ENCODE measurements around the gene APOBEC3A.
"Not testable (repeated sequence)": the region's sequence is repeated elsewhere in the genome, so short reads cannot be mapped to it uniquely, and the experiment has no call there.

The APOBEC3A gene

DNA sequence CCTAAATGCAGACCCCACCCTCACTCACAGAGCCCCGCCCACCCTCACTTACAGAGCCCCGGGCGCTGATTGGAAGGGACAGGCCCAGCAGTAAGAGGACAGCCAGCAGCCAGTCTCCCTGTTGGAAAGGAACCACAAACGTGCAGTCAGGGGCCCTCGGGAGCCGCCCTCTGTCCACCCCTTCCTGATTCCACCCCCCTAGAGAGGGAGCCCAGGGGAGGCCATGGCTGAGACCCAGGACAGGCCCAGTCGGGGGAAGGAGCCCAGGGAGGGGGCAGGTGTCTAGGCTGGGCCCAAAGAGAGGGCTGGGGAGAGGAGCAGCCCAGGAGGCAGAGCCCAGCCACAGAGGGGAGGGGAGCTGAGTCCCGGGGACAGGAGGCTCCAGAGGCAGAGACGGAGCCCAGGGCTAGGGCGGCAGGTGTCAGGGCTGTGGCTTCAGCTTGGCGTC lies 5.9 kb downstream of the APOBEC3A start:
- DNase-seq: not testable (repeated sequence)

DNA sequence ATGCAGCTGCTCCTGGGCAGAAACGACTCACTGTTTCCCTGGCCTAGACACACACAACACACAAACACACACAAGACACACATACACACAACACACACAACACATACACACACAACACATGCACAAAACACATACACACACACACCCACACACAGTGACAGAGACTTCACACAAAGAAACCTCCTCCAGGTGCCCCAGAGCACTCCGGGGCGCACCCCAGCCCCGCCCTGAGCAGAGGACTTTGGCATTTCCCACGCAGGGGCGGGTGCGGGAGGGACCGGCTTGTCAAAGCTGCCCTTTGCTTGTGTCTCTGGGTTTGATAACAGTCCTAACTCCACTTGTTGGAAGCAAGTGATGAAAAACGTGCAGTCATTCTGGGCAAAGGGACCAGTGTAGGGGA lies 6.5 kb downstream of the APOBEC3A start:
- DNase-seq: no peak

DNA sequence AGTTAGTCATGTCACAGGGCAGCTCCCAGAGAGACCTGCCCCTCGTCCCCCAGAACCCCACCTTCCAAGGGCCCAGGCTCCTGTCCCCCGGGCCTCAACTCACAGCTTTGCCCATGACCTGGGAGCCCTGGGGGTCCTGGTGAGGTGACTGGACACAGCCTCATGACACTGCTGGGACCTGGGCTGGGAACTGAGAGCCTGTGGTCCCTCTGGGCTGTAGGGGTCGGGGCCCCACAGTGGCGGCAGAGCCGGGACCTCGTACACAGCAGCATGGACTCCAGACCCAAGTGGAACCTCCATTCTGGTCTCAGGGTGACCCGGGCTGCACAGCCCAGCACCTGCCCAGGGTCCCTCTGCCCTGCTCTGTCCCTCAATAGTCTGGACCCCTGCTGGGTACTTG lies 6.9 kb downstream of the APOBEC3A start:
- DNase-seq: no peak

DNA sequence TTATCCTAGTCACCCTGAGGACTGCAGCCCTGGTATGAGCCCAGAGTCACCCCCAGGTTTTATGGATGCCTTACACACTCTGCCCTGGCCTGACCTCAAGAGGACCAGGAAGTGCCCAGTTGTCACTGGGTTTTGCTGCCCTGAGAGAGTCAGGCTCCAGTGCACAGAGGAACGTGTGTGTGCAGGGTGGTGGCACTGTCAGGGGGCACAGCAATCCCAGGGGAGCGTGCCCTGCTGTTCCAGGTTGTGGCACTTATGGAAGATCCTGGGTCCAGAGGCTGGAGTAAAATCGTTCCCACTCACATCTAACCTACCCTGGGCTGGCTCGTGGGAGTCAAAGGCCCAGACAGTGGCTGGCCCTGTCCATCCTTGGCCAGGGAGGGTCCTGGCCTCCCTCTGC lies 7.6 kb downstream of the APOBEC3A start:
- no peak for DNase-seq

DNA sequence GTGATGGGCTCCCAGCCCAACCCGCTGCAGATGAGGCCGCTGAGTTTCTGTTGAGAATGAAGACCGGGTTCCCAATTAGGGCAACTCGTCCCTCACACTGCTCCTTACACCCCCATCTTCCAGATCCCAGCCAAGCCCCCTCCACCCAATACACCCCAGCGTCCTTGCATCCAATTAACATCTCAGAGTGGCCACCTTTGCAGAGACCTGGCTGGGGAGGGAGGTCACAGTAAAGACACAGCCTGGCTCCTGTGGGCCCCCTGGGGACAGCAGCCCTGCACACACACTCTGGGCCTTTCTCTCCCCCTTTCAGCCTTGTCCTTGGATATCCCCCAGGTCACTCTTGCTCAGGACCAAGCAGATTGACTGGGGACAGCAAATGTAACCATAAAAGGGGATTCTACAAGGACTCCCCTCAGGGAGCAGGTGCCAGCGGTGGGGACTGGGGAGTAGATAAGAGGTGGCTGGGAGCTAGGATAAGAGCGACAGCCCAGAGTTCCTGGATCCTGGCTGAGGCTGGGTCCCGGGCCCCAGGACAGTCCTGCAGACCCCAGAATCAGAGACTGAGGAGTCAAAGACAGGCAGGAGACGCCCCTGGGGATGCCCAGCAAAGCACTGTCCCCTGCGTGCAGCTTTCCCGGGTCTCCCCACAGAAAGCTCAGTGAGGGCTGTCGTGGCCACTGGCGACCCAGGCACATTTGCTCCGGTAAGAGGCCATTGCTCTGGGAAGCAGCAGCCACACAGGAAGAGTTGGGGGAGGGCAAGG lies 8.4 kb downstream of the APOBEC3A start:
- no peak for DNase-seq

DNA sequence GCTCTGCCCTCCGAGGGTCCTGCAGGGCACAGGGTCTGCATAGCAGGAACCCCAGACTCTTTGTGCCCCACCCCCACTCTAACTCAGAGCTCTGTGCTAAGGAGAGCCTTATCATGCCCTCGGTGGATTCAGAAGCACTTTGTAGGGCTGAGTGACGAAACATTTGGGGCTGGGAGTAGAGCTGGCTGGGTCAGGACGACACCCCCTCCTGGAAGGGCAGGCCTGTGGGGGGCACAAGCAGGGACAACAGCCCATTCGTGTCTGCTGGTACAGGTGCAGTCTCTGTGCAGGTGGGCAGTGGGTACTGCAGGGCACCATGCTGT lies 8.9 kb downstream of the APOBEC3A start:
- no peak for DNase-seq

DNA sequence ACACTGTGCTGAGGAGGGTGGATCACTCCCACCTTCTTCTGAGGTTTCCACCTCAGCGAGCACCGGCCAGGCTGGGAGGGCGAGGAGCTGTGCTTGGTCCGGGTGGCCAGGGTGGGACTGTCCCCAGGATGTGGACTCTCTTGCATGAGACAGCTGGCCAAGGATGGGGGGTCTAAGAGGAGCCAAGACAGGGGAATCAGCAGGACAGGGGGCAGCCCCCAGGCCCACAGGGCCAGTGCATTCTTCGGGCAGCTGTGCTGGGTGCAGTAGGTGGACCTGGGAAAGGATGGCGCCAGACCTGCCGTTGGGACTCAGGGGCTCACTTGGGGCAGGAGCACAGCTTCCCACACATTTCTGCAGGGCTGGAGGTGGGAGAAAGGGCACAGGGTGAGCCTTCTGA lies 9.5 kb downstream of the APOBEC3A start:
- DNase-seq: no peak

DNA sequence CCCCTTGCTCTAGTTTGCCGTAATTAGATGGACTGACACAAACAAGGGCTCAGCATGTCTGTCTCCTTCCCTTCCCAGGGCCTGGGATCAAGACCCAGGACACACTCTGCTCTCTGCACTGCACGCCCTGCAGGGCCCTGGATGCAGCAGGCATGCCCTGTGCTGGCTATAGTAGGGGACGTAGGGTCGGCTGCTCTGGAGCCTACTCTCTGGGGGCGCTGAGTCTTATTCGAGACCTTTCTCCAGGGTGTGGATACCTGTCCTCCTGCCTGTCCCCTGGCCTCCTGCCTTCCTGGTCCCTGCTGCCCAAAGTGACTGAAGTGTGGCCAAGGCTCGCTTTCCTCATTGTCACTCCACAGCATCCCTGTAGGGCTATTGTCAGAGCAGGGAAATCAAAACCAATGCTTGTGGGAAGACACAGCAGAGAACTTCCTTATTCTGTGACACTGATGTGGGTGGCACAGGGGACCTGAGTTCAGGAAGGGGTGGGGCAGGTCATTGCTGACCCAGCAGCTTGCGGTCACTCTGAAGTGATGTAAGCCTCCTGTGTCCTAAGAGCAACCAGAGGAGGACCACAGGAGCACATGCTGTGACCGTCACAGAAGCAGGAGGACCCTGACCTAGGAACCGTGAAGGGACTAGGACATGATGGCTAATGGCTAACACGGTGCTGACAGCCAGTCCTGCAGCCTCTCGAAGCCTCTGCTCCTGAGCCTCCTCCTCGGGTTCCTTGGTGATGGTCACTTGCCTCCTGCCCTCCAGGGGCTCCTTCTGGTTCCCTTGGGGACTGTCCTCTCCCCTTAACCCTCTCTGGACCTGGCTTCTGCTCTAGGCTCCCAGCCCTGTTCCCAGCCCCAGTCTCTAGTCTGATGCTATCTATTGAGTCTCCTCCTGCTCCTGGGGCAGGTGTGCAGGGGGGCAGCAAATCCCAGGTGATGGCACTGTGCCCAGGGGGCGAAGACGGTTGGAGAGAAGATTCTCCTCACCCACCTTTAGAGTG lies 10.3 kb downstream of the APOBEC3A start:
- DNase-seq: no peak

DNA sequence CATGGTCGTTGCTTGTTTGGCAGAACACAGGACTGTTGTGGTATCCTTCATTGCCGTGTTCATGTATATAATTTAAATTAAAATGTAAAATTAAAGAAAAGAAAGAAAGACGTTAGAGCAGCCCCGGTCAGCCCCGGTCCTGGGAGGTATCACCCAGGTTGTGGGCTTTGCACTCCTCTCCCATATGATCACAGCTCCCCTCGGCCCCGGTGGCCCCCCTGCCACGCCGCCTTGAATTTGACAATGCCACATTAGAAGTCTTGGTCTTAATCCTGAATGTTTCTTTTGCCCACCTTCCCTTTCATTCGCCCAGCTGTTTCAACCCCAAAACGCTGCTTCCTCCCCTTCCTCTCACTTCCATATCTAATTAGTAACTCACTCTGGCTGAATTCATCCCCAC lies 11.4 kb downstream of the APOBEC3A start:
- no peak for DNase-seq

DNA sequence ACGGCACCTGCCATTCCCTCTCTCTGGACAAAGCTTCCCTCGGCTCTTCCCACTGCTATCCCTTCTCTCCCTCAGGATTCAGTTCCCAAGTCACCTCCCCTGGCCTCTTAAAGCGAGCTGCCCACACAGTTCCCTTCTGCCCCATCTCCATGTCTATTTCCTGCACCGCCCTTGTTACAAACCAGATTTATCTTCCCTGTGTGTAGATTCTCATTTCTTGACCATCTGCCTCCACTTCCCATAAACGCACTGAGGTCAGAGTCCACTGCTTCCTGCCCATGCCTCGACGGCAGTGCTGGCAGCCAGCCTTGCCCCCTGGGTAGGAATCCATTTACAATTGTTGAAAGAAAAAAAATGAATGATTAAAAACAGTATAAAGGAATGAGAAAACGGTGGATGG lies 13.1 kb downstream of the APOBEC3A start:
- DNase-seq: no peak

DNA sequence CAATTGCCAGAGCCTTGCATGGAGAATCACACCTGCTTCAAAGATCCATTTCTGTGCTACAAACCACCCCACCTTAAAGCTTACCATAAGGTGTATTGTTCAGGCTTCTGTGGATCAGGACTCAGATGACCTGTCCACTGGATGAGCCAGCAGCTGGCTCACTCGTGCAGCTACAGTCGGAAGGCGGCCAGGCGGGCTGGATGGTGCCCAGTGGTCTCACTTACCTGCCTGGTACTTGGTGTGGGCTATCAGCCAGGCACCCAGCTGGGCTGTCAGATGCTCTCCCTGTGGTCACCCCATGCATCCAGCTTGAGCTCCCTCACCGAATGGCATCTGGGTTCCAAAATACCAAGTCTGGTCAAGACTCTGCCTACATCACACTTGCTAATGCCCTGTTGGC lies 13.8 kb downstream of the APOBEC3A start:
- no peak for DNase-seq

DNA sequence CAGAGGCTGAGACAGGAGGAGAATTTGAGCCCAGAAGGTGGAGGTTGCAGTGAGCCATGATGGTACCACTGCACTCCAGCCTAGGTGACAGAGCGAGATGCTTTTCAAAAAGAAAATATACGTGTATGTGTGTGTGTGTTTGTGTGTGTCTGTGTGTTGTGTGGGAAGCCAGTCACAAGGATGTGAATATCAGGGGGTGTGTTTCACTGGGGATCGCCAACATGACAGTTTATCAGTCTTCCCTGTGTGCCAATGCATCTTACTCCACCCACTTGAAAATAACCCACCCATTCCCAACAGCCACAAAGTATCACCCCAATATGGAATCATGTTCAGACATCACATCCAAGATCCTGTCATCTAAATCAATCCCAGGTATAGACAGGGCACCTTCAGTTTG lies 14.4 kb downstream of the APOBEC3A start:
- DNase-seq: no peak

DNA sequence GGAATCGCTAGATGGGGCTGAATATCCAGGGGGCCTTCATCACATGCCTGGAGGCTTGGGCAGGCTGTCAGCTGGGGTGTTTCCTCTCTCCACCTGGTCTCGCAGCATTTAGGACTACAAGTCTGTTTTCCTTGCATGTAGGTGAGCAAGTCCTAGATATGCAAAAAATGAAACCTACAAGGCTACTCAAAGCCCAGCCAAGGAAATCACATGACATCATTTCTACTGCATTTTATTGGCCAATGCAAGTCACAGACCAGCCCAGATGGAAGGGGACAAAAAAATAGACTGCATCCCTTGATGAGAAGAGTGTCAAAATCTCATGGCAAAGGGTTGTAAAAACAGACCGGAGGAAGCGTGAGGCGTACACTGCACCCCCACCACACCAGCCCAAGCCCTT lies 15.1 kb downstream of the APOBEC3A start:
- DNase-seq: no peak

DNA sequence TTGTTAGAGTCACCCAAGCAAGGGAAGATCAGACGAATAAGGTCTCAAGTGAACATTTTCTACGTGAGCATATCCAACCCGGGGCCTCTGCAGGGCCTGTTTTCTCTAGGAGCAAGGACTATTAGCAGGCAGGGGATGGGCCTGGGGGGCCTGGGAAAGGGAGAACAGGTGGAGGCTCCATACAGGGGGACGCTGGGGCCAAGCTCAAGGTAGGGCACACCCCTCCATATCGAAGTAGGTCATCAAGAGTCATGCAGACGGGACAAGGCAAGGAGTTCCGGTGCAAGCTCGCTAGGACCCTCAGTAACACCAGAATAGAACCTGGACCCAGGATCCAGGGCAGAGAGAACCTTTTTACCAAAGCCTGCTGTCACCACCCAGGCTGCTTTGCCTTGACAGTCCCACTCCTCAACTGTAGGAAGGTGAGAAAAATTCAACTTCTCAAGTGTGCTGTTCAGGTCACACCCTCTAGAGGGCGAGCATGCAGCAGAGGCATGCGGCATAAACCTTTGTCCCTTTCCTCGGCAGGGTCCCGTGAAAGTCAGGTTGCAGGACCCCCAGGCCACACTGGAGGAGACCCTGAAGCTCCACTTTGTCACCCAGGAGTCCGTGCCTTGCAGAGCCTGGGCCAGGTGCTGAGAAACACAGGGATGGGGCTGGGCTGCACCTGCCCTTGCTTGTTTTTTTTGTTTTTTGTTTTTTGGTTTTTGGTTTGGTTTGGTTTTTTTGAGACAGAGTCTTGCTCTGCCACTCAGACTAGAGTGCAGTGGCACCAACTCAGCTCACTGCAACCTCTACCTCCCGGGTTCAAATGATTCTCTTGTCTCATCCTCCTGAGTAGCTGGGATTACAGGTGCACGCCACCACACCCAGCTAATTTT lies 16.1 kb downstream of the APOBEC3A start:
- no peak for DNase-seq

DNA sequence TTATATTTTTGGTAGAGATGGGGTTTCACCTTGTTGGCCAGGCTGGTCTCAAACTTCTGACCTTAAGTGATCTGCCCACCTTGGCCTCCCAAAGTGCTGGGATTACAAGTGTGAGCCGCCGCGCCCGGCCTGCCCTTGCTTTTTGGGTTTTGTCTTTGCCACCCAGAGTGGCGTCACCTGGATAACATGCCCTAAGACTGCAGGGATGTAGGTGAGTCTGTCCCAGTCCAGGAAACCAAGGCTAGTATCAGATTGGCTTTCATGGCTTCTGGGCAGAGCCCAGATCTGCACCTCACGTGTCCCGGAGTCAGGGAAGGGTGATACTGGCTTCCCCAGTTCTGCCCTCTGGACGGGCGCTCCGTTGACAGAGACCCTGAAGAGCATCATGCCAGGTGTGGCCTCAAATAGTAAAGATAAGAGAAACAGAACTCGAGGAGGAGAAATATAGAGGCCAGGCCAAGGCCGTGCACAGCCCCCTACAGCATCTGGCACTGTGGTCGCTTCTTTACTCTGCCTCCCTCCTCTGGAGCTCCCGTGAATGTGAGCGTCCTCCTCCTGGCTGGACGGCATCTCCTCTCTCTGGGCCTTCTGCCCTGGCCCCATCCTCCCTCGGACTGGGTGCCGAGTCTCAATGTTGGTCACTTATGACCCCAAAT lies 16.9 kb downstream of the APOBEC3A start:
- DNase-seq: no peak

DNA sequence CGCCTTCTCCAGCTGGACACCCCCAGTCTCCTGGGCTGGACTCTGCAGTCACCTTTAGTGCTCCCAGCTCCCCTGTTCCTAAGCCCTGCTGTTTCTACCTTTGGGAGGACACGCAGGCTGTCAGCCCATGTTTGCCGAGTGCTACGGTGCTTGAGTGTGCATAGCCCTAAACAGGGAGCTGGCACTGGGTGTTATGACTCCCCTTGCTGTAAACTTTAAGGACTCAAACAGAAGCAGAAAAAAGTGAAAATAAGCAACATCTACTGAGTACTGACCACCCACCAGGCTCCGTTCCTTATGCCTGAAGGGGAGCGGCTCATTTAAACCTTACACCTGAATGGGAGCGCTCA lies 17.4 kb downstream of the APOBEC3A start:
- no peak for DNase-seq

DNA sequence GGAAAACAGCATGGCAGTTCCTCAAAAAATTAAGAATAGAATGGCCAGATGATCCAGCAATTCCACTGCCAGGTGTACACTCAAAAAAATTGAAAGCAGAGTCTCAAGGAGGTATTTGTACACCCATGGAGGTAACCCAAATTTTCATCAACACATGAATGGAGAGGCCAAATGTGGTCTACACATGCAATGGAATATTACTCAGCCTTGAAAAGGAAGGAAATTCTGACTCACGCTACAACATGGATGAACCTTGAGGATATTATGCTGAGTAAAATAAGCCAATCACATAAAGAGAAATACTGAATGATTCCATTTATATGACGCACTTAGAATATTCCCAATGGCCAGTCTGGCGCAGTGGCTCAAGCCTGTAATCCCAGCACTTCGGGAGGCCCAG lies 19.9 kb downstream of the APOBEC3A start:
- DNase-seq: not testable (repeated sequence)

DNA sequence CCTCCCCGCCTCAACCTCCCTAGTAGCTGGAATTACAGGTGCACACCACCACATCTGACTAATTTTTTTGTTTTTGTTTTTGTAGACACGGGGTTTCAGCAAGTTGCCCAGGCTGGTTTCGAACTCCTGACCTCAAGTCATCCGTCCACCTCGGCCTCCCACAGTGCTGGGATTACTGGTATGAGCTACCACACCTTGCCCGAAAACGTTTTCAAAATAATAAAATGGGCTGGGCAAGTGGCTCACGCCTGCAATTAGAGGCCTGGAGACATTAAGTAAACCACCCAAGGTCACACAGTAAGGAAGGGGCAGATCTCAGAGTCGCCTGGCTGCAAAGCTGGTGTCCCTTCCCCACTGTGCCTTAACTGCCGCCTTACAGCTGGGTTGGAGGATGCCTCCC lies 23.2 kb downstream of the APOBEC3A start:
- not testable (repeated sequence) for DNase-seq

DNA sequence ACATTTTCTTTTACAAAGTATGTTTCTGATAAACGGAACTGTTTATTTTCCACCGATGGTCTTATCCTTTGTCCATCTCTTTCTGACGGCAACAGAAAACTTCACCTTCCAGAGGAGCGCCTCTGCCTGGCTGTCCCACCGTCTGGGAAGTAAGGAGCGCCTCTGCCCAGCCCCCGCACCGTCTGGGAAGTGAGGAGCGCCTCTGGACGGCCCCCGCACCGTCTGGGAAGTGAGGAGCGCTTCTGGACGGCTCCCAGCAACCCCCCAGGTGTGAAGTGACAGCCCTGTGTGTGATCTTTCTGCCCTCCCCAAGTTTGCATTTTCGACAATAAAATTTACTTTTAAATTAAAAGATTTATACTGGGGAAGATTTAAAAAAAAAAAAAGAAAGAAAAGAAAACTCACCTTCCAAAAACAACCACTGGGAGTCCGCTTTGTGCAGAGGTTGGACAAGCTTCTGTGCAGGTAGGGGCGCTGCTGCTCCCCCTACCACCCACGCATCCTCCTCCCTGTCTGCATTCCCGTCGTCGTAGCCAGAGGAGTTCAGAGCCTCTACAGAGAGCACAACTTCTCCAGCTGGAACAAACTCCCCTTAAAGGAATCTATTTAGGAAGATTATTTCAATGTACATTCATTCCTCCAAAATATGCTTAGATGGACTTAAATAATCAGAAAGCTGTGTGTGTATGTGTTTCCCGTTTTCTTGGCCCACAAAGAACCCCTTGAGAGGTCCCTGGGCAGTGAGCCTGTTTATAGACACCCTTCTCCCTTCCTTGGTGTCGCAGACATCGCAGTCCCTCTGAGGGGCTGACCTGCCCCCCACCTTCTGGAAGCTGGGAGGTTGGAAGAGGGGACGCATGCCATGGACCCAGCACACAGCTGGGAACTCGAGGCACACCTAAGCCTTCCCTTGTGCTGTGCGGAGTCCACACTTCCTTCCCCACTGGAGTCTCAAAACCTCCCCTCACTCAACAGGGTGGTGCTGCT lies 23.9 kb downstream of the APOBEC3A start:
- no peak for DNase-seq

DNA sequence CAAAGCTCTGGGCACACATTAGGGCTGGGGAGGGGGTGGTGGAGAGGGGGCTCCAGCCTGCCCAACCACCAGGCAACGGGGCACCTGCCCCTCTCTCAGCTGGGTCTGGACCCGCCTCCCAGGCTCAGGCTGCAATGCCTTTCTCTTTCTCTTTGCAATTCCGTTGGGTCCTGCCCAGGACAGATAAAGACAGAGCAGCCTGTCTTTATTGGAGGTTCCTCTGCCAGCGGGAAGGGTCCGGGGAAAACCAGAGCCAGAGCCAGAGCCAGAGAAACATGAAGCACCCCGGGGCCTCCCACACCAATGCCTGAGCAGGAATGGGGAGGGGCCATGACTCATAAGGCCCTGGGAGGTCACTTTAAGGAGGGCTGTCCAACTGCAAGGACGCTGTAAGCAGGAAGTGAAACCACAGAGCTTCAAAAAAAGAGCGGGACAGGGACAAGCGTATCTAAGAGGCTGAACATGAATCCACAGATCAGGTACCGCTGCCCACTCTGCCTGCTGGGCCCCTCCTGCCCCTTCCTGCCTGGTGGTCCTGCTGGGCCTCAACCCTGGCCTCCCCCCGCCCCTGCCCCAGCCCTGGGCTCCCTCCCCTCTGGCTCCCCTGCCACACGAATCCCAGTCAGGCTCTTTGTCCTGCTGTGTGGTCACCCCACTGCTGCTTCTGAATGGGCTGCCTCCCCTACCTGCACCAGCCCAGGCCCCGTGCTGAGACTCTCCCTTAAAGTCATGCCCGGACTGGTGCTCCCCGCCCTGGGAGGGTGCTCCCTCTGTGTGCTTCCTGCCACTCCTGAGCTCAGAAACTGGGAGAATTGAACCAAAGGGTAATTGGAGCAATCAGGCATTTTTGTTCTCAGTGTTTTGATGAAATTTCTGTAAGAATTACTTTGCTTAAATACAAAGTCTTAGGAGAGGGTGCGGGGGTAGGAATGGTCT lies 24.9 kb downstream of the APOBEC3A start, which contains the start of gene APOBEC3B:
Gene APOBEC3B, plus strand, starts transcription at position 356 of the 936 bp plus-strand sequence. Its CDS starts 107 bp downstream, at position 463.
- no peak for DNase-seq
